Measurements from ENCODE around the gene CBFA2T3.
"Not testable (repeated sequence)": the region's sequence is repeated elsewhere in the genome, so short reads cannot be mapped to it uniquely, and the experiment has no call there.

Gene CBFA2T3

DNA sequence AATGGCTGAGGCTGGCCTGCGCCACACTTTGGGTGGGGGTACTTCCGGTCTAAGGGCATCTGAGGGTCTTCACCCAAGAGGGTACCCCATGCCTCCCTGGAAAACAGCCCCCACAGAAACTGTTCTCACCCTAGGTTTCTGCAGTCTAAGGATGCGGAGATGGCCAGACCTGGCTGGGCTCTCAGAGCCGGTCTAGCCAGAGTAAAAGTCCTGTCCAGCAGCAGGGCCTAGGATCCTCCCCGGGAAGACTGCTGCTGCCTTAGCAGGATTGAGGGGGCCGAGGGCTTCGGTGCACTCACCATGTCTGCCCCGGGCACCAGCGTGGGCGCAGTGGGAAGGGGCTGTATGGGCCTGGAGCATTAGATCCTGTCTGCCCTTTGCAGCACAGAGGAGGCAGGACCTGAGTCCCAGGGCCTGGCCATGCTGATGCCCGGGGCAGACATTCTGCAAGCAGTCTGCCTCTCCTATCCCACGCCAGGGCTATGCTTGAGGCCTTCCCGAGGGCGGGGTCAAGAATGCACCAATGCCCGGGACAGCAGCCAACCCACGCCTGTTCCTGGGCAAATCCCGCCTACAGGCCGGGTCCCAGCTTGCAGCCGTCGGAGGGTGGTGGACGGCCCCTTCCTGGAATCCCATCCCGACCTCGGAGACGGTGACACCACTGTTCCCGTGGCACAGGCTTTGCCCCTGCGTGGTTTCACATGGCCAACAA lies 54.7 kb downstream of the CBFA2T3 start:
- DNase-seq (ENCODE audit: low read depth): peak; percentile 28

GRCh38 chr16:88921591-88921990 lies 55.4 kb downstream of the CBFA2T3 start:
- DNase-seq (ENCODE audit: low read depth): no peak

DNA sequence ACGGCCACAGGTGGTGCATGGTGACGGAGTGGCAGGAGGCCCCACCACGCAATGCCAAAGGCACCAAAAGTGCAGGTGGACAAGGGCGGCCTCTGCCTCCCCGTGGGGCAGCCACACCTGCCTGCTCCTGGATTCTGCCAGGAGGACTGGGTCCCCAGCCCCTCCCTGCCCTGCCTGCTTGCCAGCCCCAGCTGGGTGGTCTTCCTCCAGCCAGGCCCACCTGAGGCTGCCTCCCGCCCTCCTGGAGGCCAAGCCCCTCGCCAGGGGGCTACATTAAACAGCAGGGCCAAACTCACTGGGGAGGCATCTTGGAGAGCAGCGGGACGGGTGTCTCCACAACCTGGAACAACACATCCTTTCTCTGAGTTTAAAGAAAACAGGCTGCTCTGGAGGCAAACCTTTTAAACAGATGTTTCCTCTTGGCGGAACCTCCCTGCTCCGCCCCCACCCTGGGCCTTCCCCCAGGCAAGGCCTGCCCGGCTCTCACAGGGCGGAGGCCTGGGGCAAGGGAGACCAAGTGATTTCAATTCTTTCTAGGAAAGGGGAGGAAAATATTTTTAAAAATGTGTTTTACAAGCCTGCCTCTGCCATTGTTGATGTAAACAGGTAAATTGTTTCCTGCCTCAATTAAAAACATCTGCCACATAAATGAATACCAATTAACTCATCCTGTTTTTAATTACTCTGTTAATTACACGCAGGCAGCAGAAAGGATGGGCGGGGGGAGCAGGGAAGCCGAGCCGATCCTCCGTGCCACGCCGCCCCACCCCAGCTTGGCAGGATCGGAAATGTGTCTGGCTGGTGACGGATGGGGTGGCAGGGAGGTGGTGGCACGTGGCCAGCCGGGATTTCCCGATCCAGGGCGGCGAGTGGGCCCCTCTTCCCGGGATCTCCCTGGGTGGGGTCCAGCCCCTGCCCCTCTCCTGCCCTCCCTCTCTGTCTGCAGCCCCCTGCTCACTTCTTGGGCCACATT lies 56.1 kb downstream of the CBFA2T3 start:
- peak; percentile 7 for DNase-seq (ENCODE audit: low read depth)

- no peak for DNase-seq (ENCODE audit: low read depth)
These were observed 57.1 kb downstream of the CBFA2T3 start for GRCh38 chr16:88919936-88920335.

DNA sequence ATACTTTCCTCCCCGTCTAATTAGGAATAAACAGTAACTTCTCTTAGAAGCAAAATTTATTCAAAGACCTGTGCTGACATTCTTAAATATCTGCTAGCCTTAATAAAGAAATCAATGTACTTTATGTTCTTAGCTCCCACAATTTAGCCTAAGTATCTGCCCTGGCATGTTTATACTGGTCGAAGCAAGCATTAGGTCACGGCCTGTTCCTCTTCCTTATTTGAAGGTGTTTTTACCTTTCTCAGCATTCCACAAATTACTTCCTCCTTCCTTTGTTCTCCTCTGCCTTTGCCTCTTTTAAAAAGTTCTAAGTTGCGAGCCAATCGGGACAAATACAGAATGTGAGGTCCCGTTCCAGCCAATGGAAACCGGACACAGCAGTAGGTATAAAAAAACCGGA lies 58.1 kb downstream of the CBFA2T3 start:
- not testable (repeated sequence) for DNase-seq (ENCODE audit: low read depth)

- DNase-seq (ENCODE audit: low read depth): no peak
These were observed 58.9 kb downstream of the CBFA2T3 start for GRCh38 chr16:88917915-88918627.

DNA sequence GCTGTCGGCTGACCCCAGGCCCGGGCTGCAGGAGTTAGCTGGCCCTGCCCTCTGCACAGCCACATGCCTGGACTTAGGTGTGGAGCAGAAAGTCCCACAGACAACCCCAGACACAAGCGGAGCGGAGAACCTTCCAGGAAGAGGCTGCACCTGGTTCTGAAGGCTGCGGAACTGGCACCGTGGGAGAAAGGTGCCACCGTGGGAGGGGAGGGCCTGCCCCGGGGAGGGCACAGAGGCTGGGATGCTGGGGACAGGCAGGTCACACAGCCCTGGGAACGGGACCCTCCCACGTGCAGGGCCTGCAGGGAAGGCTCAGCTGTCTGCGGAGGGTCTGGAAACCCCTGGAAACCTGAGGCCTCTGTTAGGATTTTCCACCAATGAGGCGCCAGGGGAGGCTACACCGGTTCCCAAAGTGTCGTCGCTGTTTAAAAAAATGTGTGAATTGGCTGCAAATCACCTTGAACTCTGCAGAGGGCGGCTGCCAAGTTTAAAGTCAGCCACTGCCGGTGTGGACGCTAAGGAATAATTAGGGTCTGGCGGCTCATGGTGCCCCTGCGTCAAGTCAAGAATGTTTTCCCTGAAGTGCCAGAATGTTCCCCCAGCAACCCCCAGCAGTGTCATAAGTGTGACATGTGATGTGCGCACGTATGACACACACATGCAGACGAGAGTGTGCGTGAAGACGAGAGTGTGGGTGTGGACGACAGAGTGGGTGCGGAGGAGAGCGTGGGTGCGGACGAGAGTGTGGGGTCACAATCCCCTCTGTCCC lies 59.7 kb downstream of the CBFA2T3 start:
- no peak for DNase-seq (ENCODE audit: low read depth)

DNA sequence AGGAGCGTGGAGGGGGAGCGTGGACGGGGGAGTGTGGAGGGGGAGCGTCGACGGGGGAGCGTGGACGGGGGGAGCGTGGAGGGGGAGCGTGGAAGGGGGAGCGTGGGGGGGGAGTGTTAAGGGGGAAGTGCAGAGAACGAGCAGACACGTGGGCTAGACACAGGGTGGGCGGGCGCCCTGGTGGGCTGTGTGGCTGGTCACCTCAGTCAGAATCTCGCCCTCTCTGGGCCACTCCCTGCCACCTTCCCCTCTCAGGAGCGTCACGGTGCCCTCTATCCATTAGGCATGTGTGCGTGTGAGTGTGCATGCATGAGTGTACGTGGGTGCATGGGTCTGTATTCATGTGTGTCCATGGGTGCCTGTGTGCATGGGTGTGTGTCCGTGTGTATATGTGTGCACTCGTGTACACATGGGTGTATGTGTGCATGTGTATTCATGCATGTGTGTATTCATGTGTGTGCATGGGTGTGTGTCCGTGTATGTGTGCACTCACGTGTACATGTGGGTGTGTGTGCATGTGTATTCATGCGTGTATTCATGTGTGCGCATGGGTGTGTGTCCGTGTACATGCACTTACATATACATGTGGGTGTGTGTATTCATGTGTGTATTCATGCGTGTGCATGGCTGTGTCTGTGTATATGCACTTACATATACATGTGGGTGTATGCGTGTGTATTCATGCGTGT lies 61.2 kb downstream of the CBFA2T3 start:
- DNase-seq (ENCODE audit: low read depth): no peak

DNA sequence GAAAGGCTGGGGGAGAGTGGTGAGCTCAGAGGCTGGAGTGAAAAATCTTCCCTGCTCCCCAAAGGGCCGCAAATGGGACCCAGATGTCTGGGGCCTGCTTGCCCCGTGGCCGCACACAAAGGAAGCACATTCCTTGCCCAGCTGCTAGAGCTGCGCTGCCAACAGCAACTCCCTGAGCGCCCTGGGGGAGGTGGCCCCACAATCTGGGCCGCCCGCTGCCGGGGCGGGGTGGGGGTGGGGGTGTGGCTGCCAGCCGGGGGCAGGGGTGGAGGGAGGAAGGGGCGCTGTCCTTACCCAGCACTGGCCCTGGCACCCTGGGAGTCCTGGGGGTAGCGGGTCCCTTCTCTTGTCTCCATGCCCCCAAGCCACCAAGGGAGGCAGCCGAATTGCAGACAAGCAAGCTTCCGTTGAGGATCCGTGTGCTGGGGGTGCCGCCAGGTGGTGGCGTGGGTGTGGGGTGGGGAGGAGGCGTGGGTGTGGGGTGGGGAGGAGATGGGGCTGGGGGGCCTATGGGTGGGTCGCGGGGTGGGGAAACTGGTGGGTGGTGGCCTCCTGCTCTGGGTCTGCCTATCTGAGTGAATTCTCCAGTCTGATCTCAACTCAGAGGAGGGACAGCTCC lies 62.1 kb downstream of the CBFA2T3 start:
- DNase-seq (ENCODE audit: low read depth): no peak

- no peak for DNase-seq (ENCODE audit: low read depth)
These were observed 63.1 kb downstream of the CBFA2T3 start for GRCh38 chr16:88913870-88914269.

DNA sequence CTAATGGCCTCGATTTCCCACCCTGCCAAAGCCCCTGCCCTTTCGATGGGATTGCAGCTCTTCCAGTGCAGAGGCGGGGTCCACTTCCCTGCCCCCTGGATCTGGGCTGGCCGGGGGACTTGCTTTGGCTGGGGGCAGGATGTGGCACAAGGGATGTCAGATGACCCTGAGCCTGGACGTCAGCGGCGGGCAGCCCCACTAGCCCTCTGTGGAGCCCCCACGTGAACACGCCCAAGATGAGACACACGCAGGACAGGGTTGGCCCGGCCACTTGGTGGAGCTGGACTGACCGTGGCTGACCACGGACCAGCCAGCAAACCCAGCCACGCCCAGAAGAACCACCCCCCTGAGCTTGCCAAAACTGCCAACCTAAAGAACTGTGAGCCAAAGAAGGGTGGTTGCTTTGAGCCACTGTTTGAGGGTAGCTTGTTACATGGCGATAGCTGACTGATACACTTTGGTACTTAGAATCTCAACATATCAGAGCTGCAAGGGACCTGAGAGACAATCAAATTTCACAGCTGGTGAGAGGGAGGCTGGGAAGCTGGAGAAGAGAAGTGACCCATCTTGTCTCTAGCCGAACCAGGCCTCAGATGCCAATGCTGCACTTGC lies 63.9 kb downstream of the CBFA2T3 start:
- no peak for DNase-seq (ENCODE audit: low read depth)

GRCh38 chr16:88912556-88912955 lies 64.5 kb downstream of the CBFA2T3 start:
- DNase-seq (ENCODE audit: low read depth): no peak

DNA sequence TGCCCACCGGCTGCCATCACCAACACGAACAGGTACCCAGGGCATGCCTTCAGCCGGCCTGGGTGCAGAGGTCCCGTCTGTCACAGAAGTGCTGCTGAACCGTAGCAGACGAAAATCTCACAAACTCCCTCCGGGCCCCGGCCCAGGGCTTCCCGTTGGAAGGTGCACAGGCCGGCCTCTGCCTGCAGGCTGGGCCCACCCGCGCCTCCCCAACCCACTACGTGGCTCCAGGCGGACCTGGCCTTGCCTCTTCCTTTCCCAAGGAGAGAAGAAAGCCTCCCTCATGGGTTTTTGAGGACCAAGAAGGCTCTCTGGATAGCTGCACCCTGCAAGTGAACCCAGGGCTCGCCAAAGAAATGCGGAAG lies 65.1 kb downstream of the CBFA2T3 start:
- no peak for DNase-seq (ENCODE audit: low read depth)

GRCh38 chr16:88911136-88911945 lies 65.7 kb downstream of the CBFA2T3 start:
- no peak for DNase-seq (ENCODE audit: low read depth)

- DNase-seq (ENCODE audit: low read depth): no peak
These were observed 66.5 kb downstream of the CBFA2T3 start for GRCh38 chr16:88910284-88911135.

DNA sequence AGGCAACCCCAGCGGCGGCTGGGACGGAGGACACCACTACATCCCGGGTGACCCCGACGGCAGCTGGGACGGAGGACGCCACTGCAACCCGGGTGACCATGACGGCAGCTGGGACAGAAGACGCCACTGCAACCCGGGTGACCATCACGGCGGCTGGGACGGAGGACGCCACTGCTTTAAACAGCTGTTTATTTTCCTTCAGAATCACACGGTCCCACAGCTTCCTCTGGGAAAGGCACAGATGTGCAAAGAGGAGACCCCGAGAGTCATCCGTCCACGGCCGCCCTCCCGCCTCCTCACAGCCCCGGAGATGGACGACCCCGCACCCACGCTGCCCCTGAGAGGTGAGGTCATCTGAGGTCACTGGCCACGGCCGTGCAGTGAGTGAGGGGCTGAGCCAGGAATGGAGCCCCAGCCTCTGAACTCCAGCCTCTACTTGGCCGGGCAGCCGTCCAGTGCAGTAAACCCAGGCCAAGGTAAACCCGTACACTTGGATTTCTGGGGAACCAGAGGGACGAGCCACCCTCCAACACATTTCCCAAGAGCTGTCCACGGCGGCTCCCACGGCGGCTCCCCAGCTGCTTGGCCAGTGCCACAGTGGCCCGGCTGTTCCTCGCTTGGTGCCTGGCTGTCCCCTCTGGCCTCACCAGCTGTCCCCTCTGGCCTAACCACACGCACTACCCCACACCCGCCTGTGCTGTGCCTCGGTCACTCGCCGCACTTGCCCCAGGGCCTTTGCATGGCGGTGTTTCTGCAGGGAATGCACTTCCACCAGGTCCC lies 67.4 kb downstream of the CBFA2T3 start:
- no peak for DNase-seq (ENCODE audit: low read depth)

GRCh38 chr16:88908307-88908706 lies 68.7 kb downstream of the CBFA2T3 start:
- DNase-seq (ENCODE audit: low read depth): no peak

DNA sequence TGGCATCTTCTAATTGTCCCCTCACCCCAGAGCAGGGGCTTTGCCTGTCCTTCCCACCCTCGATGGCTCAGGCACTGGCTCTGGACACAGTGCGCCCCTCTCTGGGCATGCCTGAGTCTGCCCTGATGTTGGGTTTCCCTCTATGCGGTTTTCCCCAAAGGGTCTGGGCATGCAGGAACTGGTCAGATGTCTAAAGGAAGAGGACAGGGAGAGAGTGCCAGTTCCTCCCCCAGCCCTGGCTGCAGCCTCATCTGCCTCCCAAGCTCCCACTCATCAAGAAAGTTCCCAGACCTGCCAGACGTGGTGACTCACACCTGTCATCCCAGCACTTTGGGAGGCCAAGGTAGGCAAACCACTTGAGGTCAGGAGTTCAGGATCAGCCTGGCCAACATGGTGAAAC lies 69.2 kb downstream of the CBFA2T3 start:
- DNase-seq (ENCODE audit: low read depth): peak; percentile 70
